GM15510 (cell line): ENCODE data around the gene POGLUT3.
A peak's percentile ranks its signal among the peaks of the same experiment; 100 is the strongest.

Experiments used
- POLR2A ChIP-seq: IDR thresholded peaks from 3 replicates; pipeline ENCODE4 v1.6.1; 2011; ENCODE audit warnings: borderline replicate concordance; ENCODE audit not compliant: insufficient read length; ENCODE audit errors: extremely low read depth

The POGLUT3 gene

DNA sequence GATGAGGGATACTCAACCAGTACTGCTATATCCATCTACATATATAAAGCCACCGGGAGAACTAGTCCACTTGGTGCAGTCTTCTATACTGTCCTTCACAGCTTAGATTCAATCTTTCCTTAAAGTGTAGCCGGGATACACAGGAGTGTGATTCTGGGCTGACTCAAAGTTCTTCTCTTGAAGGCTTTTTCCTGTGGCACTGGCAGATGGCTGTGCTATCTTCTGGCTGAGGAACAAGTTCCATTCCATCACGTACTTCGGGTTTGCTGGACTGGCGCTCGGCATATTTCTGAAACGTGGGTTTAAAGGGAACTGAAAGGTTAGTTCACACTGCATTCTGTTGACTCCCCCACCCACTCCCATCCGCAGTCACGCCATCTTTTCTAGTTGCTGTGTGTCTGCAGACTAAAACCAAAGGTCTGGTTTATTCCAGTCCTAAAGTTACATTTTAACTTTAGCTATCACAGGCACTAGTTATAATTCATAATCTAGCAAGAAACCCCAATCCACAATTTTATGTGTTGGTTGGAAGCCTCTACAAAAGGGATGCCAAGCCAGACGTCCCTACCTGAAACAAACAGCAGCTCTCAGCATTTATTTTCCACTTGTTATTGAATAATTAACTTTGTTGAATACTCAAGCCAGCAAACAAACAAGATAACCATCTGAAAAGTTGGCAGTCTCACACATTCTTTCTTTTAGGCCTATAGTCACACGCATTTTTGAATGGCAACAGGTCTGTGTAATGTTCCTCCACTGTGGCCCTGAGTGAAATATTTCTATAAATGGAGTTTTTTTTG is 23.3 kb downstream of the POGLUT3 start:
- no peak for TF ChIP-seq POLR2A

GRCh38 chr11:108472681-108473080 is 25.5 kb downstream of the POGLUT3 start:
- TF ChIP-seq POLR2A, result no peak

DNA sequence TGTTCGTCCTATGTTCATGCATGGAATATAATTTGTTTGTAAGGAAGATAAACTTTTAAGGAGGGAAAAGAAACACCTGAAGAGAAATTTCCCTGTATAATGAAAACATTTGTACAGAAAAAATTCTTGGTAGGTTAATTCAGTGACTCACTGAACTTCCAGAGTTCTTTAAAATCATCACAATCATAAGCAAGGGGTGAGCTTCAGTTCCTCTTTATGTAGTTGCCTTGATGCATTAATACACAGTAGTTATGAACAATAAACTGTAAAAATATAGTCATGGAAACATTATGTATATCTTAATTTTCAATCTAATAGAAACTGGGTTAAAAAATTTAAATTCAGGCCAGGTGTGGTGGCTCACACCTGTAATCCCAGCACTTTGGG is 29.7 kb downstream of the POGLUT3 start:
- no peak for TF ChIP-seq POLR2A

DNA sequence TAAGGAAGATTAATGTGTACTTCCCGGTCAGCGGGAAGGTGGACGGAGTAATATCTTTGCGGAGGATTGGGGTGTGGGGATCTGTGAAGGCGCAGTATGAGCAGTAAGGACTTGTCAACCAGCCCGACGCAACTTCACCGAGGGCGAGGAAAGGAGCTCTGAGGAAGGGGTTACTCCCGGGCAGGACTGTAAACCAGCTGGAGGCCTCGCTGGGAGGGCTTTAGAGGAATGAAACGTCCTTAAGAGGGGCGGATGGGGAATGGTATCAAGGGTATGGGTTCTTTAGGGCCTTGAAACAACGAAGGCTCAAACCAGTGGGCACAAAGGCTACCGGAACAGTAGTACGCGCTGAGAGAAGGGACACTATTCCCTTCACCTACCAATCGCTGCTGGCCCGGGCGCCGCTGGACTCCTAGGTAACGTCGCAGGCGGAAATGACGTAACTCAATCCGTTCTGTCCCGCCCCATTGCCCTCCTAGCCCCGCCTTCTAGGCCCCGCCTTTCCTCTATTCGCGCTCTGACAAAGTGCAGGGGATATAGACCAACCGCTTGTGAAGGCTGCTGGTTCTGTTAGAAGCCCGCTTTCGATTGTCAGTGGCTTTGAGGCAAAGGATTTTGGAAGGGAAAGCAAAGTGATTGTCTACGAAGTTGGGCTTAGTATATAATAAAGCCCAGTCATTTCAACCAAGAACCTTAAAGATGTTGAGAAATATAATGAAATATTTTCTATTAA is 30.9 kb downstream of the POGLUT3 start, which contains the start of gene C11orf65:
C11orf65 (minus strand) TSS at position 439 of the 733 bp plus-strand sequence. CDS start 5,970 bp downstream, outside the sequence.
- TF ChIP-seq POLR2A, result peak; percentile 90

- TF ChIP-seq POLR2A, result no peak
Observed at GRCh38 chr11:108466405-108466804, 31.8 kb downstream of the POGLUT3 start.

DNA sequence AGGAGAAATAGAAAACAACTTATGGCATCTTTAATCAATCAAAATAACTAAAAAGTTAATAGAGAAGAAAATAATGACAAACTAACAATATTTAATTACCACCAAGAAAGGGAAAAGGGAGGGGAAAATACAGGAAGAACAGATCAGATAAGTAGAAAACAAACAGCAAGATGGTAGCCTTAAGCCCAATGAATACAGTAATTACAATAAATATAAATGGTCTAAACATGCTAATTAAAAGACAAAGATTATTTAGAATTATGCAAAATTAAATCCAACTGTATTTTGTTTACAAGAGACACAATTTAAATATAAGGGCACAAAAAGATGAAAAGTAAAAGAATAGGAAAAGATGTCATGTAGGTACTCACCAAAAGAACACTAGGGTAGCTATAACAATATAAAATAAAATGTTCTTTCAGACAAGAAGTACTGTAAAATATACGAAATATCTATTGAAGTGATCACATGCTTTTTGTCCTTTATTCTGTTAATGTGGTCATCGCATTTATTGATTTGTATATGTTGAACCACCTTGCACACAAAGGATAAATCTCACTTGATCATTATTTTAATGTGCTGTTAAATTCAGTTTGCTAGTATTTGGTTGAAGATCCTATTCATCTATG is 44.9 kb downstream of the POGLUT3 start:
- TF ChIP-seq POLR2A, result no peak
